WTC11 (cell line): ENCODE data around the gene TMEM38B. TPM values are rescaled to one million over a fixed set of nuclear protein-coding genes. Genes with fewer than 3 reads are reported as not detected.

Experiments used
- ATAC-seq: fragments of 200-7000 bp; cut with Tn5 transposase; 2 replicates; pipeline ENCODE4 v1.10.0; 2021; ENCODE audit warnings: mild to moderate bottlenecking, moderate library complexity
- CTCF ChIA-PET: fragments of 300-600 bp; sonication (Branson Sonifier 250); formaldehyde crosslinking; loops from one replicate; lab custom pipeline; 2021; ENCODE audit warnings: antibody characterized with exemption; lab: Charles Lee
- POLR2A ChIA-PET: fragments of 350-600 bp; sonication (Branson Sonifier 250); formaldehyde crosslinking; loops from one replicate; lab custom pipeline; 2021; ENCODE audit warnings: antibody characterized with exemption; lab: Charles Lee
- DNase-seq: peaks from one replicate; pipeline ENCODE4 v3.0.0; 2021; ENCODE audit warnings: low spot score
- H3K27ac Mint-ChIP-seq: 2 replicates; pipeline ENCODE4 v1.8.0; 2021; ENCODE audit warnings: mixed read lengths
- H3K27me3 Mint-ChIP-seq: 2 replicates; pipeline ENCODE4 v1.8.0; 2021; ENCODE audit warnings: low read depth, mild to moderate bottlenecking, moderate library complexity, mixed read lengths
- H3K36me3 Mint-ChIP-seq: 2 replicates; pipeline ENCODE4 v1.8.0; 2021; ENCODE audit warnings: mixed read lengths
- H3K4me1 Mint-ChIP-seq: 2 replicates; pipeline ENCODE4 v1.8.0; 2022; ENCODE audit warnings: mixed read lengths
- H3K4me3 Mint-ChIP-seq: 2 replicates; pipeline ENCODE4 v1.8.0; 2021; ENCODE audit warnings: mild to moderate bottlenecking, moderate library complexity, mixed read lengths
- H3K9me3 Mint-ChIP-seq: 2 replicates; pipeline ENCODE4 v1.8.0; 2021; ENCODE audit warnings: mixed read lengths
- ATF1 ChIP-seq: sonication (generic); formaldehyde crosslinking; IDR thresholded peaks from 2 replicates; pipeline ENCODE4 v1.8.1; 2023; ENCODE audit warnings: mild to moderate bottlenecking, moderate library complexity, missing genetic modification reagents
- E2F4 ChIP-seq: sonication (generic); formaldehyde crosslinking; IDR thresholded peaks from 2 replicates; pipeline ENCODE4 v1.8.1; 2022; ENCODE audit warnings: low read depth, mild to moderate bottlenecking, moderate library complexity, missing genetic modification reagents, borderline replicate concordance
- EMX1 ChIP-seq: fragments of 250-450 bp; sonication (Bioruptor Pico); IDR thresholded peaks from 2 replicates; pipeline ENCODE4 v1.8.0; 2021; ENCODE audit warnings: mild to moderate bottlenecking
- ESRRA ChIP-seq: sonication (generic); formaldehyde crosslinking; IDR thresholded peaks from 2 replicates; pipeline ENCODE4 v1.8.1; 2022; ENCODE audit warnings: mild to moderate bottlenecking, missing genetic modification reagents, borderline replicate concordance
- FOXP4 ChIP-seq: sonication (generic); formaldehyde crosslinking; IDR thresholded peaks from 2 replicates; pipeline ENCODE4 v1.8.0; 2022; ENCODE audit warnings: mild to moderate bottlenecking, missing genetic modification reagents
- GABPB1 ChIP-seq: sonication (generic); formaldehyde crosslinking; IDR thresholded peaks from 2 replicates; pipeline ENCODE4 v1.8.1; 2023; ENCODE audit warnings: mild to moderate bottlenecking, missing genetic modification reagents
- GRHL2 ChIP-seq: fragments of 250-450 bp; sonication (Bioruptor Pico); IDR thresholded peaks from 2 replicates; pipeline ENCODE4 v1.8.0; 2022; ENCODE audit warnings: mild to moderate bottlenecking, moderate library complexity; ENCODE audit not compliant: insufficient replicate concordance, severe bottlenecking
- GTF2I ChIP-seq: fragments of 250-450 bp; sonication (Bioruptor Pico); conservative IDR thresholded peaks from 2 replicates; pipeline ENCODE4 v1.4.0; 2021; ENCODE audit warnings: mild to moderate bottlenecking
- MXD4 ChIP-seq: fragments of 250-450 bp; sonication (Bioruptor Pico); IDR thresholded peaks from 2 replicates; pipeline ENCODE4 v1.8.0; 2021; ENCODE audit warnings: mild to moderate bottlenecking, moderate library complexity, borderline replicate concordance
- MYBL2 ChIP-seq: sonication (generic); formaldehyde crosslinking; IDR thresholded peaks from 2 replicates; pipeline ENCODE4 v1.8.1; 2023; ENCODE audit warnings: mild to moderate bottlenecking, moderate library complexity, missing genetic modification reagents
- NFYB ChIP-seq: sonication (generic); formaldehyde crosslinking; conservative IDR thresholded peaks from 2 replicates; pipeline ENCODE4 v1.8.0; 2022; ENCODE audit warnings: low read depth, missing genetic modification reagents
- SMAD3 ChIP-seq: sonication (generic); formaldehyde crosslinking; IDR thresholded peaks from 2 replicates; pipeline ENCODE4 v1.8.0; 2022; ENCODE audit warnings: missing genetic modification reagents, mild to moderate bottlenecking, borderline replicate concordance
- TEAD1 ChIP-seq: sonication (generic); formaldehyde crosslinking; IDR thresholded peaks from 2 replicates; pipeline ENCODE4 v1.8.0; 2022; ENCODE audit warnings: mild to moderate bottlenecking, missing genetic modification reagents
- TP53 ChIP-seq: sonication (generic); formaldehyde crosslinking; IDR thresholded peaks from 2 replicates; pipeline ENCODE4 v1.8.1; 2023; ENCODE audit warnings: mild to moderate bottlenecking, missing genetic modification reagents
- ZBTB21 ChIP-seq: sonication (generic); formaldehyde crosslinking; IDR thresholded peaks from 2 replicates; pipeline ENCODE4 v1.8.1; 2023; ENCODE audit warnings: mild to moderate bottlenecking, missing genetic modification reagents, borderline replicate concordance
- ZNF138 ChIP-seq: sonication (generic); formaldehyde crosslinking; conservative IDR thresholded peaks from 2 replicates; pipeline ENCODE4 v1.8.1; 2022; ENCODE audit warnings: mild to moderate bottlenecking, moderate library complexity, missing genetic modification reagents
- ZNF232 ChIP-seq: sonication (generic); formaldehyde crosslinking; IDR thresholded peaks from 2 replicates; pipeline ENCODE4 v1.8.0; 2022; ENCODE audit warnings: mild to moderate bottlenecking, missing genetic modification reagents
- ZNF396 ChIP-seq: fragments of 250-450 bp; sonication (Bioruptor Pico); IDR thresholded peaks from 2 replicates; pipeline ENCODE4 v1.8.0; 2021; ENCODE audit warnings: mild to moderate bottlenecking, moderate library complexity, borderline replicate concordance
- total RNA-seq: library from RNA; stranded (reverse); gene quantifications from 3 replicates; pipeline ENCODE4 v1.2.3, GENCODE V29; 2021
- TF ChIP-seq, protein P1 (sequence below): sonication (generic); formaldehyde crosslinking; IDR thresholded peaks from 2 replicates; pipeline ENCODE4 v1.8.1; 2023; ENCODE audit warnings: mild to moderate bottlenecking, missing genetic modification reagents
- TF ChIP-seq, protein P2 (sequence below): sonication (generic); formaldehyde crosslinking; IDR thresholded peaks from 2 replicates; pipeline ENCODE4 v1.8.1; 2022; ENCODE audit warnings: mild to moderate bottlenecking, missing genetic modification reagents, moderate library complexity, borderline replicate concordance

The TMEM38B gene
- total RNA-seq, 1 experiment from 2014 or later: 15.7 TPM

GRCh38 chr9:105667867-105668266 is 26.5 kb upstream of the TMEM38B start:
- no peak overlapping the region for H3K4me3 Mint-ChIP-seq
- no peak for ATAC-seq
- no peak for DNase-seq
- H3K4me1 Mint-ChIP-seq: no peaks in the 10 kb centered on the region
- POLR2A ChIA-PET: no interaction called here
- no peaks in the 10 kb centered on the region for H3K36me3 Mint-ChIP-seq
- TF ChIP-seq, protein P1, sequence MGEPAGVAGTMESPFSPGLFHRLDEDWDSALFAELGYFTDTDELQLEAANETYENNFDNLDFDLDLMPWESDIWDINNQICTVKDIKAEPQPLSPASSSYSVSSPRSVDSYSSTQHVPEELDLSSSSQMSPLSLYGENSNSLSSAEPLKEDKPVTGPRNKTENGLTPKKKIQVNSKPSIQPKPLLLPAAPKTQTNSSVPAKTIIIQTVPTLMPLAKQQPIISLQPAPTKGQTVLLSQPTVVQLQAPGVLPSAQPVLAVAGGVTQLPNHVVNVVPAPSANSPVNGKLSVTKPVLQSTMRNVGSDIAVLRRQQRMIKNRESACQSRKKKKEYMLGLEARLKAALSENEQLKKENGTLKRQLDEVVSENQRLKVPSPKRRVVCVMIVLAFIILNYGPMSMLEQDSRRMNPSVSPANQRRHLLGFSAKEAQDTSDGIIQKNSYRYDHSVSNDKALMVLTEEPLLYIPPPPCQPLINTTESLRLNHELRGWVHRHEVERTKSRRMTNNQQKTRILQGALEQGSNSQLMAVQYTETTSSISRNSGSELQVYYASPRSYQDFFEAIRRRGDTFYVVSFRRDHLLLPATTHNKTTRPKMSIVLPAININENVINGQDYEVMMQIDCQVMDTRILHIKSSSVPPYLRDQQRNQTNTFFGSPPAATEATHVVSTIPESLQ: no peak
- TF ChIP-seq GTF2I (CRISPR knock-in tag): no peak
- no peak for TF ChIP-seq TP53 (CRISPR knock-in tag)
- no peak for TF ChIP-seq ZNF138 (CRISPR knock-in tag)
- no peaks in the 10 kb centered on the region for H3K9me3 Mint-ChIP-seq
- no peaks in the 10 kb centered on the region for H3K27me3 Mint-ChIP-seq
- CTCF ChIA-PET: no interaction called here
- no peak overlapping the region for H3K27ac Mint-ChIP-seq

- POLR2A ChIA-PET: no interaction called here
- ATAC-seq (no peak), DNase-seq (no peak)
- no peak overlapping the region for H3K4me3 Mint-ChIP-seq
- H3K4me1 Mint-ChIP-seq: 0 out of 2 replicates have a peak, but pooled peaks cover 3% of the 10 kb centered on the region
- no peaks in the 10 kb centered on the region for H3K27me3 Mint-ChIP-seq
- TF ChIP-seq GRHL2 (CRISPR knock-in tag) (no peak), ESRRA (CRISPR knock-in tag) (no peak)
- H3K27ac Mint-ChIP-seq: no peak overlapping the region
- no peaks in the 10 kb centered on the region for H3K9me3 Mint-ChIP-seq
- CTCF ChIA-PET: no interaction called here
- no peaks in the 10 kb centered on the region for H3K36me3 Mint-ChIP-seq
Measured at GRCh38 chr9:105670315-105670714, 24.0 kb upstream of the TMEM38B start.

DNA sequence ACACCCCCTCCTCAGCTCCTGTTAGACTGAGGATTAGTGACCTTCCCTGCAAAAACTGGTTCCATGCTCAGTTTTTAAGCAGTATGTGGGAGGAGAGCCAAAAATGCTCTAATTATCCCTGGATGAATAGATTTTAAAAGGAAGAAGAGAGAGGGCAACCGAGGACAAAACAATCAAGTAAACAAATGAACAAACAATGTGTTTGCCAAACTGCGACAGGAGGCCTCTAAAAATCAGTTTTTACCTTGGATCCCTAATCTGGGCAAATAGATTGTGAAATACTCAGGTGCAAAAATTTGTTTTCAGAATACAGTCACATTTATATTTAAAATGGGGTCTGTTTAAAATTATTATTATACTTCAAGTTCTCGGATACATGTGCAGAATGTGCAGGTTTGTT is 23.6 kb upstream of the TMEM38B start:
- Mint-ChIP-seq H3K27me3 (no peaks in the 10 kb centered on the region), H3K4me1 (0 out of 2 replicates have a peak, but pooled peaks cover 3% of the 10 kb centered on the region), H3K27ac (no peak overlapping the region), H3K36me3 (no peaks in the 10 kb centered on the region), H3K9me3 (no peaks in the 10 kb centered on the region), H3K4me3 (no peak overlapping the region)
- ATAC-seq: no peak
- no peak for TF ChIP-seq MXD4 (CRISPR knock-in tag)
- DNase-seq: no peak
- POLR2A ChIA-PET: no interaction called here
- CTCF ChIA-PET: no interaction called here

DNA sequence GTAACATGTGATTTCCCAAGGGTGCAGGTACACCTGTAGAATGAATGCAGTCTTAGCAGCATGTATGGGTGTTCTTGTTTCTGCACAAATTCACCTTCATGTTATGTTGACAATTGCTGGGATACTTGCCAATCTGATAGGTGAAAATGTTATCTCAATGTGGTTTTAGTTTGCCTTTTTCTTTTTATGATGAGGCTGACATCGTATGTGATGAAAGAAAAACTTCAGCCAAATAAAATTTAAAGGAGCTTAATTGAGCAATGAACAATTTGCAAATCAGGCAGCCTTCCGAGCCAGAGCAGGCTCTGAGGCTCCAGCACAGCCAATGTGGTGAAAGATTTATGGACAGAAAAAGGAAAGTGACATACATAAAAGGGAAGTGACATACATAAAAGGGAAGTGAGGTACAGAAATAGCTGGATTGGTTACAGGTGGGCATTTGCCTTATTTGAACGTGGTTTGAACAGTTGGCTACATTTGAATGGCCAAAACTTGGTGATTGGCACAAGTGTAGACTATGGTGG is 21.6 kb upstream of the TMEM38B start:
- no peak for DNase-seq
- ChIA-PET POLR2A (no interaction called here), CTCF (no interaction called here)
- no peaks in the 10 kb centered on the region for H3K9me3 Mint-ChIP-seq
- no peaks in the 10 kb centered on the region for H3K27me3 Mint-ChIP-seq
- no peak for TF ChIP-seq E2F4 (CRISPR knock-in tag)
- TF ChIP-seq ZNF396: no peak
- no peak for TF ChIP-seq ATF1 (CRISPR knock-in tag)
- TF ChIP-seq ESRRA (CRISPR knock-in tag): no peak
- TF ChIP-seq GRHL2 (CRISPR knock-in tag): no peak
- no peak for TF ChIP-seq MYBL2 (CRISPR knock-in tag)
- TF ChIP-seq ZBTB21 (CRISPR knock-in tag): no peak
- no peak for TF ChIP-seq GABPB1 (CRISPR knock-in tag)
- TF ChIP-seq, all 79 proteins: peak for 0
- Mint-ChIP-seq H3K4me1 (0 out of 2 replicates have a peak, but pooled peaks cover 3% of the 10 kb centered on the region), H3K27ac (no peak overlapping the region), H3K4me3 (no peak overlapping the region), H3K36me3 (no peaks in the 10 kb centered on the region)
- ATAC-seq: no peak

GRCh38 chr9:105673850-105674387 is 20.4 kb upstream of the TMEM38B start:
- no peaks in the 10 kb centered on the region for H3K36me3 Mint-ChIP-seq
- no peaks in the 10 kb centered on the region for H3K9me3 Mint-ChIP-seq
- no peak overlapping the region for H3K4me3 Mint-ChIP-seq
- ChIA-PET POLR2A (no interaction called here), CTCF (interaction anchor here (0.8 kb wide), 1 partner anchor 17 kb away, joined by 3 read pairs; no protein-coding TSS in a partner anchor)
- DNase-seq (peak; percentile 45), ATAC-seq (peak; percentile 85)
- H3K4me1 Mint-ChIP-seq: peaks cover 12% of the 10 kb centered on the region
- H3K27me3 Mint-ChIP-seq: no peaks in the 10 kb centered on the region
- H3K27ac Mint-ChIP-seq: no peak overlapping the region
- TF ChIP-seq NFYB (no peak), ZNF232 (CRISPR knock-in tag) (no peak), FOXP4 (CRISPR knock-in tag) (no peak), TEAD1 (CRISPR knock-in tag) (no peak), SMAD3 (CRISPR knock-in tag) (no peak), EMX1 (no peak), ATF1 (CRISPR knock-in tag) (no peak)
- TF ChIP-seq, protein P2, sequence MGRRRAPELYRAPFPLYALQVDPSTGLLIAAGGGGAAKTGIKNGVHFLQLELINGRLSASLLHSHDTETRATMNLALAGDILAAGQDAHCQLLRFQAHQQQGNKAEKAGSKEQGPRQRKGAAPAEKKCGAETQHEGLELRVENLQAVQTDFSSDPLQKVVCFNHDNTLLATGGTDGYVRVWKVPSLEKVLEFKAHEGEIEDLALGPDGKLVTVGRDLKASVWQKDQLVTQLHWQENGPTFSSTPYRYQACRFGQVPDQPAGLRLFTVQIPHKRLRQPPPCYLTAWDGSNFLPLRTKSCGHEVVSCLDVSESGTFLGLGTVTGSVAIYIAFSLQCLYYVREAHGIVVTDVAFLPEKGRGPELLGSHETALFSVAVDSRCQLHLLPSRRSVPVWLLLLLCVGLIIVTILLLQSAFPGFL (CRISPR knock-in tag): no peak
